ENCODE data around the gene KCNK6.

Gene KCNK6

GRCh38 chr19:38375098-38375493 is 55.5 kb downstream of the KCNK6 start:
- Histone ChIP-seq H3K9ac (ENCODE audit: low read length) (peak overlapping the region; percentile 93), H3F3A (ENCODE audit: insufficient read depth, low read length) (no peaks in the 10 kb centered on the region), H3K4me1 (ENCODE audit: low read length) (0 out of 2 replicates have a peak, but pooled peaks cover 3% of the 10 kb centered on the region), H3K9me3 (replicated peaks; ENCODE audit: insufficient read depth, low read length) (no peaks in the 10 kb centered on the region), H3K4me2 (ENCODE audit: low read depth, low read length) (peak overlapping the region; percentile 89), H3K9me2 (replicated peaks; ENCODE audit: insufficient read depth, low read length) (no peaks in the 10 kb centered on the region), H3K27me3 (replicated peaks; ENCODE audit: insufficient read depth, low read length) (no peaks in the 10 kb centered on the region; the same call in 1 of the 2 replicates), H3K79me2 (ENCODE audit: low read length) (peaks cover 41% of the 10 kb centered on the region), H3K4me3 (ENCODE audit: low read length) (peak overlapping the region; percentile 89), H4K20me1 (ENCODE audit: insufficient read depth, low read length) (no peaks in the 10 kb centered on the region), H3K36me3 (replicated peaks; ENCODE audit: insufficient read depth, low read length) (no peaks in the 10 kb centered on the region), H3K27ac (ENCODE audit: low read length) (peak overlapping the region; percentile 55; the same call in 1 of the 2 replicates), H2AFZ (ENCODE audit: low read length) (peak overlapping the region; percentile 63)
- TF ChIP-seq EZH2phosphoT487 (IDR thresholded peaks at IDR 0.05; ENCODE audit: low read length), result no peak
- TF ChIP-seq EZH2 (optimal IDR thresholded peaks at IDR 0.05; ENCODE audit: low read depth, low read length), result no peak
- TF ChIP-seq CTCF (IDR thresholded peaks at IDR 0.05; ENCODE audit: low read length), result no peak
- no peak for DNase-seq

GRCh38 chr19:38375748-38376147 is 56.1 kb downstream of the KCNK6 start:
- Histone ChIP-seq H3K9me2 (replicated peaks; ENCODE audit: insufficient read depth, low read length) (no peaks in the 10 kb centered on the region), H3K9ac (ENCODE audit: low read length) (peak overlapping the region; percentile 93), H3K27me3 (replicated peaks; ENCODE audit: insufficient read depth, low read length) (no peaks in the 10 kb centered on the region; the same call in 1 of the 2 replicates), H3K9me3 (replicated peaks; ENCODE audit: insufficient read depth, low read length) (no peaks in the 10 kb centered on the region), H3K4me3 (ENCODE audit: low read length) (peak overlapping the region; percentile 89), H3F3A (ENCODE audit: insufficient read depth, low read length) (no peaks in the 10 kb centered on the region), H3K4me2 (ENCODE audit: low read depth, low read length) (peak overlapping the region; percentile 89), H3K4me1 (ENCODE audit: low read length) (0 out of 2 replicates have a peak, but pooled peaks cover 3% of the 10 kb centered on the region), H4K20me1 (ENCODE audit: insufficient read depth, low read length) (no peaks in the 10 kb centered on the region), H3K79me2 (ENCODE audit: low read length) (peaks cover 41% of the 10 kb centered on the region), H3K27ac (ENCODE audit: low read length) (no peak overlapping the region), H3K36me3 (replicated peaks; ENCODE audit: insufficient read depth, low read length) (no peaks in the 10 kb centered on the region), H2AFZ (ENCODE audit: low read length) (no peak overlapping the region)
- no peak for DNase-seq
- no peak for TF ChIP-seq EZH2phosphoT487 (IDR thresholded peaks at IDR 0.05; ENCODE audit: low read length)

- H3K9ac ChIP-seq (ENCODE audit: low read length), result no peak overlapping the region
- H3K79me2 ChIP-seq (ENCODE audit: low read length), result peaks cover 41% of the 10 kb centered on the region
- no peak overlapping the region for H2AFZ ChIP-seq (ENCODE audit: low read length)
- H3K27me3 ChIP-seq (replicated peaks; ENCODE audit: insufficient read depth, low read length), result no peaks in the 10 kb centered on the region; the same call in 1 of the 2 replicates
- no peak overlapping the region for H3K27ac ChIP-seq (ENCODE audit: low read length)
- no peak for TF ChIP-seq EZH2phosphoT487 (IDR thresholded peaks at IDR 0.05; ENCODE audit: low read length)
- TF ChIP-seq CTCF (IDR thresholded peaks at IDR 0.05; ENCODE audit: low read length), result no peak
- no peak for TF ChIP-seq EZH2 (optimal IDR thresholded peaks at IDR 0.05; ENCODE audit: low read depth, low read length)
- no peaks in the 10 kb centered on the region for H4K20me1 ChIP-seq (ENCODE audit: insufficient read depth, low read length)
- H3K4me3 ChIP-seq (ENCODE audit: low read length), result no peak overlapping the region
- H3K4me2 ChIP-seq (ENCODE audit: low read depth, low read length), result peak overlapping the region; percentile 89; the same call in 1 of the 2 replicates
- no peaks in the 10 kb centered on the region for H3K9me3 ChIP-seq (replicated peaks; ENCODE audit: insufficient read depth, low read length)
- H3F3A ChIP-seq (ENCODE audit: insufficient read depth, low read length), result no peaks in the 10 kb centered on the region
- 0 out of 2 replicates have a peak, but pooled peaks cover 3% of the 10 kb centered on the region for H3K4me1 ChIP-seq (ENCODE audit: low read length)
- no peaks in the 10 kb centered on the region for H3K9me2 ChIP-seq (replicated peaks; ENCODE audit: insufficient read depth, low read length)
- DNase-seq, result no peak
- no peaks in the 10 kb centered on the region for H3K36me3 ChIP-seq (replicated peaks; ENCODE audit: insufficient read depth, low read length)
Measured at GRCh38 chr19:38376576-38376975, 56.9 kb downstream of the KCNK6 start.

GRCh38 chr19:38377052-38377451 is 57.4 kb downstream of the KCNK6 start:
- no peaks in the 10 kb centered on the region for H4K20me1 ChIP-seq (ENCODE audit: insufficient read depth, low read length)
- H3K9ac ChIP-seq (ENCODE audit: low read length), result no peak overlapping the region
- TF ChIP-seq CTCF (IDR thresholded peaks at IDR 0.05; ENCODE audit: low read length) (no peak), EZH2phosphoT487 (IDR thresholded peaks at IDR 0.05; ENCODE audit: low read length) (no peak), EZH2 (optimal IDR thresholded peaks at IDR 0.05; ENCODE audit: low read depth, low read length) (no peak)
- H3K9me2 ChIP-seq (replicated peaks; ENCODE audit: insufficient read depth, low read length), result no peaks in the 10 kb centered on the region
- H3K4me2 ChIP-seq (ENCODE audit: low read depth, low read length), result no peak overlapping the region
- H3K4me1 ChIP-seq (ENCODE audit: low read length), result 0 out of 2 replicates have a peak, but pooled peaks cover 3% of the 10 kb centered on the region
- H3K4me3 ChIP-seq (ENCODE audit: low read length), result no peak overlapping the region
- no peak overlapping the region for H2AFZ ChIP-seq (ENCODE audit: low read length)
- H3F3A ChIP-seq (ENCODE audit: insufficient read depth, low read length), result no peaks in the 10 kb centered on the region
- DNase-seq, result no peak
- H3K79me2 ChIP-seq (ENCODE audit: low read length), result peaks cover 41% of the 10 kb centered on the region
- H3K36me3 ChIP-seq (replicated peaks; ENCODE audit: insufficient read depth, low read length), result peaks cover 3% of the 10 kb centered on the region; the same call in 1 of the 2 replicates
- no peaks in the 10 kb centered on the region for H3K27me3 ChIP-seq (replicated peaks; ENCODE audit: insufficient read depth, low read length)
- H3K27ac ChIP-seq (ENCODE audit: low read length), result no peak overlapping the region
- H3K9me3 ChIP-seq (replicated peaks; ENCODE audit: insufficient read depth, low read length), result no peaks in the 10 kb centered on the region

Measured in MM.1S (cell line).